K562 (cell line): ENCODE measurements around the gene FBXO28. TPM values are rescaled to one million over a fixed set of nuclear protein-coding genes. Genes with fewer than 3 reads are reported as not detected.

Experiments used
- CBX3 ChIP-seq, 2 experiments: IDR thresholded peaks; 1 replicate in 1 of 2; 2 replicates in 1 of 2; pipeline ENCODE4 v1.6.1; 2012; ENCODE audit warnings: inconsistent platforms in 2 of 2, low read length in 2 of 2, borderline replicate concordance in 1 of 2, control low read depth in 1 of 2
- CEBPB ChIP-seq: fragments of 450-650 bp; IDR thresholded peaks from 2 replicates; pipeline ENCODE4 v1.6.1; 2016; ENCODE audit warnings: missing genetic modification characterization, missing compliant biosample characterization
- ELF2 ChIP-seq: fragments of 250-450 bp; sonication (Bioruptor Pico); IDR thresholded peaks from 2 replicates; pipeline ENCODE4 v1.5.0; 2021; ENCODE audit warnings: mild to moderate bottlenecking
- RAD21 ChIP-seq, 2 experiments: fragments of 250-450 bp in 1 of 2; fragments of 450-650 bp in 1 of 2; sonication (Bioruptor Pico) in 1 of 2; formaldehyde crosslinking in 1 of 2; IDR thresholded peaks in 1 of 2; conservative IDR thresholded peaks in 1 of 2; 2 replicates each; pipeline versions ENCODE4 v1.4.0 to v1.8.0; 2020 to 2022; ENCODE audit warnings: mild to moderate bottlenecking in 2 of 2, moderate library complexity in 1 of 2
- REST ChIP-seq, 2 experiments: fragments of 450-650 bp; formaldehyde crosslinking in 1 of 2; IDR thresholded peaks; 2 replicates each; pipeline versions ENCODE4 v1.4.0 to v1.6.1; 2014 to 2020; ENCODE audit warnings: mild to moderate bottlenecking in 2 of 2, borderline replicate concordance in 1 of 2, low read depth in 1 of 2
- TEAD1 ChIP-seq, 2 experiments: fragments of 450-650 bp in 1 of 2; sonication (generic) in 1 of 2; formaldehyde crosslinking; IDR thresholded peaks; 2 replicates each; pipeline versions ENCODE4 v1.4.0 to v1.8.0; 2020 to 2022; ENCODE audit warnings: mild to moderate bottlenecking in 2 of 2, missing genetic modification reagents in 1 of 2
- YY1 ChIP-seq, 3 experiments: IDR thresholded peaks; 2 replicates each; pipeline ENCODE4 v1.6.1; 2011; ENCODE audit warnings: low read length in 2 of 3, mild to moderate bottlenecking in 2 of 3, moderate library complexity in 2 of 3, borderline replicate concordance in 1 of 3, control low read depth in 1 of 3, low read depth in 1 of 3; ENCODE audit not compliant: insufficient read depth in 3 of 3, insufficient replicate concordance in 2 of 3, control insufficient read depth in 1 of 3, insufficient read length in 1 of 3; ENCODE audit errors: extremely low read depth in 1 of 3
- ZBTB17 ChIP-seq: fragments of 450-650 bp; formaldehyde crosslinking; IDR thresholded peaks from 2 replicates; pipeline ENCODE4 v1.4.0; 2020; ENCODE audit warnings: mild to moderate bottlenecking
- ZBTB33 ChIP-seq: sonication (generic); formaldehyde crosslinking; IDR thresholded peaks from 2 replicates; pipeline ENCODE4 v1.8.1; 2023; ENCODE audit warnings: mild to moderate bottlenecking, missing genetic modification reagents
- ZBTB9 ChIP-seq: fragments of 450-650 bp; formaldehyde crosslinking; IDR thresholded peaks from 2 replicates; pipeline ENCODE4 v1.4.0; 2020; ENCODE audit warnings: mild to moderate bottlenecking, moderate library complexity
- ZC3H11A ChIP-seq: IDR thresholded peaks from 2 replicates; pipeline ENCODE4 v1.6.1; 2012; ENCODE audit warnings: low read depth, low read length, improper control_type of control experiment
- ZNF384 ChIP-seq: IDR thresholded peaks from 2 replicates; pipeline ENCODE4 v1.6.1; 2012; ENCODE audit warnings: low read depth, low read length, improper control_type of control experiment
- polyA plus RNA-seq, 8 experiments: library from polyadenylated mRNA; depleted of rRNA in 4 of 8; stranded (reverse) in 5 of 8; unstranded in 3 of 8; fragments of >200 nt; fragmentation: Nextera tagmentation in 2 of 8; fragmentation: Illumina TruSeq in 1 of 8; extraction: Ambion mirVana in 2 of 8; extraction: Trizol in 1 of 8; gene quantifications; 2 replicates each; pipeline versions ENCODE4 v1.2.1 to v1.2.3, GENCODE V29; 2011 to 2014; ENCODE audit warnings: inconsistent platforms in 1 of 8, missing spikeins in 1 of 8
- total RNA-seq, 7 experiments: library from RNA; depleted of rRNA in 6 of 7; stranded (reverse); fragments of >200 nt in 6 of 7; fragmentation: Illumina TruSeq in 2 of 7; extraction: Trizol in 2 of 7; gene quantifications; 2 replicates each; pipeline versions ENCODE4 v1.2.1 to v1.2.3, GENCODE V29; 2011 to 2021; ENCODE audit warnings: low replicate concordance in 1 of 7

Gene FBXO28
- total and polyA plus RNA-seq, 9 of the 15 experiments (the other 6 are each of a cell fraction or from before 2014, with no cell fraction given), result 4.1 to 34.8 (median 25.3) TPM

GRCh38 chr1:224106568-224107281, 7.2 kb upstream of the FBXO28 start (continued):
- TF ChIP-seq ZBTB33 (CRISPR knock-in tag) (peak; percentile 43; the same call in 1 of the 2 replicates), CEBPB (no peak), TEAD1 (CRISPR knock-in tag; IDR thresholded peaks at IDR 0.05) (0 out of 4 replicates have a peak, but pooled peaks of 1 of the 2 experiments have one; percentile 20), YY1 (IDR thresholded peaks at IDR 0.05; ENCODE audit: borderline replicate concordance in 1 of 3, control insufficient read depth in 1 of 3, extremely low read depth in 1 of 3, insufficient read depth in 3 of 3, insufficient read length in 1 of 3, insufficient replicate concordance in 2 of 3, low read depth in 1 of 3, low read length in 2 of 3) (peak in 2 of 3 experiments; percentile 29 to 63), ZC3H11A (no peak), RAD21 (CRISPR knock-in tag; conservative IDR thresholded peaks at IDR 0.05 in 1 of 2, IDR thresholded peaks at IDR 0.05 in 1 of 2) (peak; percentile 62 to 77), ZBTB9 (CRISPR knock-in tag) (0 out of 2 replicates have a peak, but pooled peaks have one; percentile 37), REST (IDR thresholded peaks at IDR 0.05; ENCODE audit: borderline replicate concordance) (peak; percentile 48; the same call in 1 of the 2 replicates), REST (CRISPR knock-in tag; IDR thresholded peaks at IDR 0.05; ENCODE audit: low read depth) (no peak), ELF2 (peak; percentile 61), CBX3 (IDR thresholded peaks at IDR 0.05; ENCODE audit: borderline replicate concordance in 1 of 2, low read length in 2 of 2) (peak in 1 of 2 experiments; percentile 63; a peak in 1 of 3 replicates), ZNF384 (peak; percentile 55), ZBTB17 (CRISPR knock-in tag) (peak; percentile 50; the same call in 1 of the 2 replicates)
